ENCODE measurements around the gene CBX4. TPM values are rescaled to one million over a fixed set of nuclear protein-coding genes. Genes with fewer than 3 reads are reported as not detected.

CBX4 gene
- polyA plus RNA-seq, 1 donor from 2014 or later, result 31.9 TPM

DNA sequence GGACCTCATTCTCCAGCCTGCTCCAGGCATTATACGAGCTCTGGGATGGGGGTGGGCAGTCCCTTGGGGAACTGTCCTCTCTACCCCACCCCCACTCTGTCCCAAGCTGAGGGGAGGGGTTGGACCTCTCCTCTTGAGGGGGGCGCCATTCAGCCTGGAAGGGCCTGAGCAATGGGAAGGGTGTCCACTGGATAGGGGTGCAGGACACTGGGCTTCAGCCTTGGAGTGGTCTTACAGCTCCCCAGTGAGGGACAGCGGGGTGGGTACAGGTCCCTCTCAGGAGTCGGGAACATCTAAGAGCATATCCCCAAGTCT, 32.8 kb downstream of the CBX4 start:
- Histone ChIP-seq H3K36me3 (ENCODE audit: insufficient read depth, low read length) (no peaks in the 10 kb centered on the region), H3K9me2 (ENCODE audit: insufficient read depth, low read length) (no peaks in the 10 kb centered on the region), H3F3A (ENCODE audit: insufficient read depth, low read length, poor library complexity, severe bottlenecking) (peaks cover 6% of the 10 kb centered on the region), H3K27ac (ENCODE audit: low read length) (no peak overlapping the region), H2AFZ (ENCODE audit: low read depth, low read length) (no peak overlapping the region), H3K27me3 (ENCODE audit: insufficient read depth, low read depth, low read length) (peaks cover 80% of the 10 kb centered on the region), H3K79me2 (replicated peaks; ENCODE audit: insufficient read depth, low read length) (no peaks in the 10 kb centered on the region), H4K20me1 (ENCODE audit: insufficient read depth) (no peaks in the 10 kb centered on the region), H3K9me3 (ENCODE audit: low read length) (no peaks in the 10 kb centered on the region), H3K9ac (ENCODE audit: low read length) (no peak overlapping the region), H3K4me3 (ENCODE audit: low read length) (no peak overlapping the region), H3K4me2 (ENCODE audit: low read length) (no peak overlapping the region)
- no peak for TF ChIP-seq EZH2 (IDR thresholded peaks at IDR 0.05; ENCODE audit: borderline replicate concordance, insufficient read depth, low read length, poor library complexity, severe bottlenecking)
- TF ChIP-seq REST (IDR thresholded peaks at IDR 0.05; ENCODE audit: borderline replicate concordance), result no peak
- TF ChIP-seq POLR2AphosphoS5 (IDR thresholded peaks at IDR 0.05), result no peak
- no peak for TF ChIP-seq EP300 (conservative IDR thresholded peaks at IDR 0.05; ENCODE audit: poor library complexity, severe bottlenecking)
- TF ChIP-seq RAD21 (conservative IDR thresholded peaks at IDR 0.05), result no peak
- TF ChIP-seq SMC3 (conservative IDR thresholded peaks at IDR 0.05; ENCODE audit: poor library complexity), result no peak

DNA sequence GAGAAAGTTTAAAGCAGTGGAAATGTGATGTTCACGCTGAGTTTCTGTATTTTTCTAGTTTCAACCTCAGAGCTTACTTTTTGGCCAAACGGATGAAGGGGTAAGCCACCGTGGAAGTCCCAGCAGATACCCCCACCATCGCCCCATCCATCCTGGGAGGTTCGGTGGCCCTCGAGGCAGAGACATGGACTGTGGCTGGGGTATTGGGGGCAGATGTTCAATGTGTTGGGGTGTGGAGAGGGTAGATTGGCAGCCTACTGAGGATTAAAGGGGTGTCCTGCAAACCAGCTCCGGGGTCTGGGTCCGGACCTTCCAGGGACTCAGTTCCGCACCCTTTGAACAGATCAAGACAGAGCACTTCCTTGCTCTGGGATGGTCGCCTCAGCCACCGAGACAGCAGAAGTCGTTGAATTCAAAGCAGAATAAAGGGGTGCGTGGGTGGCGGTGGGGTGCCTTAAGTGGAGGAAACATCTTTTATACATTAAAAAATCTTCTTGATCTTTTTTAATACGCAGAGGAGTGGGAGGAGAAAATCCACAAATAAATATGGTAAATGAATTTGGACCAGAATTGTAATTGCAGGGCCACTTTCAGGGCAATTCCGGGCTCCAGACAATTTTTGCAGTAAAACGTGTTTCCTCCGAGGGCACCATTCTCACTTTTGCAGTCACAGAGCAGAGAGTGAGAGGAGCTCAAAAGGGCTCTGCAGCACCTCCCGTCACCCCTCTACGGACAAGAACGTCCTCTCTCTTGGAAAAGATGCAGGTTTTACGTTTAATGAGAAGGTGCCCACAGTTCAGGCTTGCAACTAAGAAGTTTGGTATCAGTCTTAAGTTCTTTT, 34.2 kb downstream of the CBX4 start:
- Histone ChIP-seq H3K36me3 (ENCODE audit: insufficient read depth, low read length) (no peaks in the 10 kb centered on the region), H2AFZ (ENCODE audit: low read depth, low read length) (no peak overlapping the region), H4K20me1 (ENCODE audit: insufficient read depth) (no peaks in the 10 kb centered on the region), H3K79me2 (replicated peaks; ENCODE audit: insufficient read depth, low read length) (no peaks in the 10 kb centered on the region), H3K27me3 (ENCODE audit: insufficient read depth, low read depth, low read length) (peaks cover 88% of the 10 kb centered on the region), H3K27ac (ENCODE audit: low read length) (no peak overlapping the region), H3K9me2 (ENCODE audit: insufficient read depth, low read length) (no peaks in the 10 kb centered on the region), H3K4me2 (ENCODE audit: low read length) (no peak overlapping the region), H3K4me3 (ENCODE audit: low read length) (no peak overlapping the region), H3K9ac (ENCODE audit: low read length) (no peak overlapping the region), H3F3A (ENCODE audit: insufficient read depth, low read length, poor library complexity, severe bottlenecking) (no peaks in the 10 kb centered on the region), H3K9me3 (ENCODE audit: low read length) (no peaks in the 10 kb centered on the region)
- TF ChIP-seq POLR2AphosphoS5 (IDR thresholded peaks at IDR 0.05) (peak; percentile 68), EZH2 (IDR thresholded peaks at IDR 0.05; ENCODE audit: borderline replicate concordance, insufficient read depth, low read length, poor library complexity, severe bottlenecking) (no peak), REST (IDR thresholded peaks at IDR 0.05; ENCODE audit: borderline replicate concordance) (no peak), MXI1 (conservative IDR thresholded peaks at IDR 0.05; ENCODE audit: poor library complexity, severe bottlenecking) (no peak)
